ENCODE data around the gene HIPK2. TPM values are rescaled to one million over a fixed set of nuclear protein-coding genes. Genes with fewer than 3 reads are reported as not detected.

The HIPK2 gene
- total and polyA plus RNA-seq, 10 of the 15 experiments (the other 5 are each of a cell fraction or from before 2014, with no cell fraction given), result 1.7 to 39.0 (median 9.4) TPM

DNA sequence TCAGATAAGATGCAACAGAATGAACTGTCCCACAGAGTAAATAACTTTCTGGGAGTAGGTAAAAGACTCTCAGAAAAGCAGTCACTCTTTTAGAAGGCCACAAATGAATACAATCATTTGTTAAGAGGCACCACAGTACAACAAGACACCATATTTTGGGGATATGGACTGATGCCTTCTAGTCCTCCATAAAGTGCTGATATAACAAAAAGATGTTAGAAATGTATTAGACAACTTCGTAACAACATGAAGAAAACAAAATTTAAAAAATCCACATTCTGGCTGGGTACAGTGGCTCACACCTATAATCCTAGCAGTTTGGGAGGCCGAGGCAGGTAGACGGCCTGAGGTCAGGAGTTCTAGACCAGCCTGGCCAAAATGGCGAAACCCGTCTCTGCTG is 111.3 kb downstream of the HIPK2 start (continued):
- TF ChIP-seq SUPT20H (IDR thresholded peaks at IDR 0.05; ENCODE audit: borderline replicate concordance, control insufficient read depth, low read depth, low read length) (no peak), ZNF384 (IDR thresholded peaks at IDR 0.05; ENCODE audit: borderline replicate concordance, low read depth, low read length) (no peak), FOXM1 (IDR thresholded peaks at IDR 0.05; ENCODE audit: low read depth, low read length) (no peak), JUNB (IDR thresholded peaks at IDR 0.05) (no peak), NR2F1 (conservative IDR thresholded peaks at IDR 0.05) (no peak), ETV6 (conservative IDR thresholded peaks at IDR 0.05 in 1 of 2, IDR thresholded peaks at IDR 0.05 in 1 of 2; ENCODE audit: borderline replicate concordance in 1 of 2, low read depth in 1 of 2) (no peak), SP1 (IDR thresholded peaks at IDR 0.05; ENCODE audit: low read depth, low read length) (no peak), PAX5 (IDR thresholded peaks at IDR 0.05; ENCODE audit: borderline replicate concordance, low read depth, low read length) (no peak)
- TF ChIP-seq, protein P1, sequence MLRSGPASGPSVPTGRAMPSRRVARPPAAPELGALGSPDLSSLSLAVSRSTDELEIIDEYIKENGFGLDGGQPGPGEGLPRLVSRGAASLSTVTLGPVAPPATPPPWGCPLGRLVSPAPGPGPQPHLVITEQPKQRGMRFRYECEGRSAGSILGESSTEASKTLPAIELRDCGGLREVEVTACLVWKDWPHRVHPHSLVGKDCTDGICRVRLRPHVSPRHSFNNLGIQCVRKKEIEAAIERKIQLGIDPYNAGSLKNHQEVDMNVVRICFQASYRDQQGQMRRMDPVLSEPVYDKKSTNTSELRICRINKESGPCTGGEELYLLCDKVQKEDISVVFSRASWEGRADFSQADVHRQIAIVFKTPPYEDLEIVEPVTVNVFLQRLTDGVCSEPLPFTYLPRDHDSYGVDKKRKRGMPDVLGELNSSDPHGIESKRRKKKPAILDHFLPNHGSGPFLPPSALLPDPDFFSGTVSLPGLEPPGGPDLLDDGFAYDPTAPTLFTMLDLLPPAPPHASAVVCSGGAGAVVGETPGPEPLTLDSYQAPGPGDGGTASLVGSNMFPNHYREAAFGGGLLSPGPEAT (IDR thresholded peaks at IDR 0.05; ENCODE audit: low read depth), result no peak
- TF ChIP-seq, protein P2, sequence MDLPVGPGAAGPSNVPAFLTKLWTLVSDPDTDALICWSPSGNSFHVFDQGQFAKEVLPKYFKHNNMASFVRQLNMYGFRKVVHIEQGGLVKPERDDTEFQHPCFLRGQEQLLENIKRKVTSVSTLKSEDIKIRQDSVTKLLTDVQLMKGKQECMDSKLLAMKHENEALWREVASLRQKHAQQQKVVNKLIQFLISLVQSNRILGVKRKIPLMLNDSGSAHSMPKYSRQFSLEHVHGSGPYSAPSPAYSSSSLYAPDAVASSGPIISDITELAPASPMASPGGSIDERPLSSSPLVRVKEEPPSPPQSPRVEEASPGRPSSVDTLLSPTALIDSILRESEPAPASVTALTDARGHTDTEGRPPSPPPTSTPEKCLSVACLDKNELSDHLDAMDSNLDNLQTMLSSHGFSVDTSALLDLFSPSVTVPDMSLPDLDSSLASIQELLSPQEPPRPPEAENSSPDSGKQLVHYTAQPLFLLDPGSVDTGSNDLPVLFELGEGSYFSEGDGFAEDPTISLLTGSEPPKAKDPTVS (IDR thresholded peaks at IDR 0.05; ENCODE audit: low read depth, low read length), result no peak

All from GM12878 (cell line).